ENCODE data around the gene AFF1. TPM values are rescaled to one million over a fixed set of nuclear protein-coding genes. Genes with fewer than 3 reads are reported as not detected.
A peak's percentile ranks its signal among the peaks of the same experiment; 100 is the strongest.

AFF1 gene
- total RNA-seq, 4 donors from 2014 or later: 59.7 to 78.1 (median 65.9) TPM

DNA sequence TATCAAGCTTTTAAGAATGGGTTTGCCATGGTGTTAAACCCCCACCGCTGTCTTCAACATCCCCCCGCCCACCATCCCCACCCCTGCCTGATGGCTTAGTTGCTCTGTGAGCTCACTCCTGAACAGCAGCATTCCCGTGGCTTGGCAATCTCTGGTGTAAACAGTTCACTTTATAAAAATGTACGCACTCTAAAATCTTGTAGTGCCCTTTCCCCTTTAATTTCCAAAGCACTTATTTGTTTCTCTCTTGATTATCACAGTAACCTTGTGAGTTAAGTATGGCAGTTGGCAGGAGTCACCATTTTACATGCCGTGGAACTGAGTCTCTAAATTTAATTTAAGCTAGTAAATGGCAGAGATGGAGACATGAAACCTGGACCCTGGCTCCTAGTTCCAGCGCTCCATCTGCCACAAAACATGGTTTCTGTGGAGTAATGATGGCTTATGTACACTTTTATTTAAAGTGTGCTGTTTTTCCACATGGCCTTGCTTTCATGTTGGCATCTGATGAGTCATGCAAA lies 123.1 kb downstream of the AFF1 start:
- H3K9me3 ChIP-seq: no peaks in the 10 kb centered on the region
- peak overlapping the region; percentile 44 to 76 (median 64) for H3K27ac ChIP-seq
- WGBS, 2 donors (ENCODE audit: low coverage in 1 of 2): 44 to 60% methylated on average over 6 of the region's 6 CpGs
- no peaks in the 10 kb centered on the region for H3K27me3 ChIP-seq
- ATAC-seq: no peak
- TF ChIP-seq POLR2A (IDR thresholded peaks at IDR 0.05) (no peak), POLR2AphosphoS5 (IDR thresholded peaks at IDR 0.05) (no peak), EP300 (IDR thresholded peaks at IDR 0.05) (no peak)
- TF ChIP-seq, protein P1, sequence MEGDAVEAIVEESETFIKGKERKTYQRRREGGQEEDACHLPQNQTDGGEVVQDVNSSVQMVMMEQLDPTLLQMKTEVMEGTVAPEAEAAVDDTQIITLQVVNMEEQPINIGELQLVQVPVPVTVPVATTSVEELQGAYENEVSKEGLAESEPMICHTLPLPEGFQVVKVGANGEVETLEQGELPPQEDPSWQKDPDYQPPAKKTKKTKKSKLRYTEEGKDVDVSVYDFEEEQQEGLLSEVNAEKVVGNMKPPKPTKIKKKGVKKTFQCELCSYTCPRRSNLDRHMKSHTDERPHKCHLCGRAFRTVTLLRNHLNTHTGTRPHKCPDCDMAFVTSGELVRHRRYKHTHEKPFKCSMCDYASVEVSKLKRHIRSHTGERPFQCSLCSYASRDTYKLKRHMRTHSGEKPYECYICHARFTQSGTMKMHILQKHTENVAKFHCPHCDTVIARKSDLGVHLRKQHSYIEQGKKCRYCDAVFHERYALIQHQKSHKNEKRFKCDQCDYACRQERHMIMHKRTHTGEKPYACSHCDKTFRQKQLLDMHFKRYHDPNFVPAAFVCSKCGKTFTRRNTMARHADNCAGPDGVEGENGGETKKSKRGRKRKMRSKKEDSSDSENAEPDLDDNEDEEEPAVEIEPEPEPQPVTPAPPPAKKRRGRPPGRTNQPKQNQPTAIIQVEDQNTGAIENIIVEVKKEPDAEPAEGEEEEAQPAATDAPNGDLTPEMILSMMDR (IDR thresholded peaks at IDR 0.05): no peak
- H3K4me3 ChIP-seq: no peak overlapping the region
- no peaks in the 10 kb centered on the region for H3K36me3 ChIP-seq
- H3K4me1 ChIP-seq: peaks cover 38 to 100% (median 56%) of the 10 kb centered on the region in 3 donors

DNA sequence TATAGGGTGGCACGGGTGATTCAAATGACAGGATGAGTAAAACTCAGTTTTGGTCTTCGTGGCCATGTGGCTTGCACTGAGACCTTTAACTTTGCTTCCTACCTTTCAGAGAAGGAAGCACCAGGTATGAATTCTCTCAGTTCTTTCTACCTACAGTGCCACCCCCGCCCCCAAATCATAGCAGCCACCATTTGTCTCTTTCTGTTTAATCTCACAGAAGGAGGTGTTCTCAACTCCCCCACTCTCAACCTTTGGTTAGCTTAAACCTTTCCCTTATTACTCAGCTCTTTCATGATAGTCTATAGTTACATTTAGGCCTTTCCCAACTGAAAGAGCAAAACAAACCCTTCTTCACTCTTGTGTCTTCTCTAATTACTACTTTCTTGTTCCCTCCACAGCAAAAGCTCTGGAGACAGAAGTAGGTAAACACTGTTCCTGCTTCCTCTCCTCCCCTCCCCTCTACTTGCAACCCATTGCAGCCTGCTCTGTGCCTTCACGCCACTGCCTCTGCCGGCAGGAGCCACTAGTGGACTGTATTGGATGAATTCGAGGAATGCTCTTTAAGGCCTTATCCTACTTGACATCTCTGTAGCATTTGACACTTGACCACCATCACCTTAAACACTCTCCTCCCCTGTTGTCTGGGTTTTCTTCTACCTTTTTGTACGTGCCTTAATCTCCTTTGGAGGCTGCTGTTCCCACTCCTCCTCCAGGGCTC lies 123.7 kb downstream of the AFF1 start:
- H3K4me1 ChIP-seq: peaks cover 37 to 94% (median 51%) of the 10 kb centered on the region in 3 donors

GRCh38 chr4:87060957-87061356 lies 126.1 kb downstream of the AFF1 start:
- no peaks in the 10 kb centered on the region for H3K9me3 ChIP-seq
- H3K4me1 ChIP-seq: peaks cover 15 to 72% (median 29%) of the 10 kb centered on the region in 3 donors
- H3K36me3 ChIP-seq: no peaks in the 10 kb centered on the region
- no peak overlapping the region for H3K4me3 ChIP-seq
- peak overlapping the region in 3 of 4 donors; percentile 51 to 76 (median 73) for H3K27ac ChIP-seq
- ATAC-seq: no peak
- TF ChIP-seq POLR2AphosphoS5 (IDR thresholded peaks at IDR 0.05): peak; percentile 44
- TF ChIP-seq POLR2A (IDR thresholded peaks at IDR 0.05): no peak
- WGBS, 2 donors (ENCODE audit: low coverage in 1 of 2): 43 to 53% methylated on average over 3 to 4 of the region's 5 CpGs
- H3K27me3 ChIP-seq: no peaks in the 10 kb centered on the region

More for the DNA sequence above, 123.7 kb downstream of the AFF1 start:
- H3K36me3 ChIP-seq: no peaks in the 10 kb centered on the region
- 26 to 53% methylated on average over 7 of the region's 7 CpGs for WGBS, 2 donors (ENCODE audit: low coverage in 1 of 2)
- ATAC-seq: peak; percentile 47
- H3K9me3 ChIP-seq: no peaks in the 10 kb centered on the region
- H3K27me3 ChIP-seq: no peaks in the 10 kb centered on the region
- TF ChIP-seq, protein P1 (IDR thresholded peaks at IDR 0.05): peak in 3 of 4 experiments; percentile 34 to 51 (median 35)
- no peak for TF ChIP-seq POLR2AphosphoS5 (IDR thresholded peaks at IDR 0.05)
- no peak for TF ChIP-seq EP300 (IDR thresholded peaks at IDR 0.05)
- H3K4me3 ChIP-seq: no peak overlapping the region
- peak overlapping the region; percentile 44 to 76 (median 64) for H3K27ac ChIP-seq

DNA sequence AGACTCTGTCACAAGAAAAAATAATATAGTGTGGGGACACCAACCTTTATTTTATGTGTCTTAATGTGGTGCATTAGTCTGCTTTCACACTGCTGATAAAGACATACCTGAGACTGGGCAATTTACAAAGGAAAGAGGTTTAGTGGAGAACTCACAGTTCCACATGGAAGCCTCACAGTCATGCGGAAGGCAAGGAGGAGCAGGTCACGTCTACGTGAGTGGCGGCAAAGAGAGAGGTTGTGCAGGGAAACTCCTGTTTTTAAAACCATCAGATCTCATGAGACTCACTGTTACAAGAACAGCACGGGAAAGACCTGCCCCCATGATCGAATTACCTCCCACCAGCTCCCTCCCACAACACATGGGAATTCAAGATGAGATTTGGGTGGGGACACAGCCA lies 130.2 kb downstream of the AFF1 start:
- Histone ChIP-seq H3K27me3 (no peaks in the 10 kb centered on the region), H3K36me3 (no peaks in the 10 kb centered on the region), H3K4me3 (no peak overlapping the region), H3K27ac (no peak overlapping the region), H3K4me1 (peaks cover 10 to 71% (median 18%) of the 10 kb centered on the region in 3 donors), H3K9me3 (no peaks in the 10 kb centered on the region)
- TF ChIP-seq, protein P1 (IDR thresholded peaks at IDR 0.05): no peak
- TF ChIP-seq POLR2AphosphoS5 (IDR thresholded peaks at IDR 0.05): no peak
- 64 to 83% methylated on average over 4 to 6 of the region's 6 CpGs for WGBS, 2 donors (ENCODE audit: low coverage in 1 of 2)
- no peak for ATAC-seq

- no peaks in the 10 kb centered on the region for H3K27me3 ChIP-seq
- ATAC-seq: no peak
- no peaks in the 10 kb centered on the region for H3K36me3 ChIP-seq
- no peak overlapping the region for H3K4me3 ChIP-seq
- WGBS, 2 donors (ENCODE audit: low coverage in 1 of 2): 60 to 66% methylated on average over 3 to 4 of the region's 4 CpGs
- TF ChIP-seq, protein P1 (IDR thresholded peaks at IDR 0.05): no peak
- TF ChIP-seq POLR2A (IDR thresholded peaks at IDR 0.05) (no peak), EP300 (IDR thresholded peaks at IDR 0.05) (no peak), POLR2AphosphoS5 (IDR thresholded peaks at IDR 0.05) (no peak)
- H3K27ac ChIP-seq: no peak overlapping the region
- no peaks in the 10 kb centered on the region for H3K9me3 ChIP-seq
- peaks cover 14 to 69% (median 18%) of the 10 kb centered on the region in 3 donors for H3K4me1 ChIP-seq
These were observed 131.8 kb downstream of the AFF1 start for GRCh38 chr4:87066403-87067123.

All from gastroesophageal sphincter (tissue), 4 donors.